DLD1 (cell line): ENCODE results near the gene NUMA1.

ENCODE experiments used
- in situ Hi-C: cut with HindIII; loops from 2 replicates; pipeline ENCODE4 v1.10.0; 2017; ENCODE audit warnings: low sequenced_read_pairs

The NUMA1 gene

GRCh38 chr11:72001834-72002591 lies 78.3 kb downstream of the NUMA1 start:
- in situ Hi-C loops, result no loop called here

GRCh38 chr11:72001285-72001684 lies 79.1 kb downstream of the NUMA1 start:
- in situ Hi-C loops, result no loop called here

- in situ Hi-C loops, result no loop called here
Observed at GRCh38 chr11:72000202-72000867, 80.0 kb downstream of the NUMA1 start.

GRCh38 chr11:71999798-72000197 lies 80.5 kb downstream of the NUMA1 start:
- in situ Hi-C loops, result no loop called here

- in situ Hi-C loops, result no loop called here
Observed at GRCh38 chr11:71999362-71999761, 81.0 kb downstream of the NUMA1 start.

- in situ Hi-C loops, result no loop called here
Observed at GRCh38 chr11:71998649-71999310, 81.6 kb downstream of the NUMA1 start, which contains the start of gene IL18BP. Gene IL18BP, plus strand, starts transcription at chr11:71998909. Its CDS starts 1,076 bp downstream, at chr11:71999985.

- in situ Hi-C loops, result no loop called here
Observed at GRCh38 chr11:71998061-71998460, 82.3 kb downstream of the NUMA1 start.

GRCh38 chr11:71997594-71997993 lies 82.7 kb downstream of the NUMA1 start:
- in situ Hi-C loops, result no loop called here

- in situ Hi-C loops, result no loop called here
Observed at GRCh38 chr11:71996946-71997345, 83.4 kb downstream of the NUMA1 start.

- in situ Hi-C loops, result no loop called here
Observed at GRCh38 chr11:71996517-71996916, 83.8 kb downstream of the NUMA1 start.

- in situ Hi-C loops, result no loop called here
Observed at GRCh38 chr11:71995726-71996291, 84.5 kb downstream of the NUMA1 start.

- in situ Hi-C loops, result no loop called here
Observed at GRCh38 chr11:71994786-71995185, 85.6 kb downstream of the NUMA1 start.

GRCh38 chr11:71992136-71992730 lies 88.1 kb downstream of the NUMA1 start:
- in situ Hi-C loops, result no loop called here

GRCh38 chr11:71991494-71991893 lies 88.8 kb downstream of the NUMA1 start:
- in situ Hi-C loops, result no loop called here

GRCh38 chr11:71990701-71991100 lies 89.6 kb downstream of the NUMA1 start:
- in situ Hi-C loops, result no loop called here

GRCh38 chr11:71988050-71988449 lies 92.3 kb downstream of the NUMA1 start:
- in situ Hi-C loops, result no loop called here

- in situ Hi-C loops, result no loop called here
Observed at GRCh38 chr11:71987521-71987920, 92.8 kb downstream of the NUMA1 start.

GRCh38 chr11:71986131-71986530 lies 94.2 kb downstream of the NUMA1 start:
- in situ Hi-C loops, result no loop called here

- in situ Hi-C loops, result no loop called here
Observed at GRCh38 chr11:71979602-71980001, 100.7 kb downstream of the NUMA1 start.

- in situ Hi-C loops, result no loop called here
Observed at GRCh38 chr11:71979094-71979493, 101.2 kb downstream of the NUMA1 start.
